K562 (cell line): ENCODE measurements around the gene NAXD. TPM values are rescaled to one million over a fixed set of nuclear protein-coding genes. Genes with fewer than 3 reads are reported as not detected.

Experiments
- EHMT2 ChIP-seq: fragments of 450-650 bp; IDR thresholded peaks from 2 replicates; pipeline ENCODE4 v1.6.1; 2018; ENCODE audit warnings: antibody characterized with exemption
- ELF4 ChIP-seq: fragments of 450-650 bp; formaldehyde crosslinking; IDR thresholded peaks from 2 replicates; pipeline ENCODE4 v1.4.0; 2022; ENCODE audit warnings: missing genetic modification characterization
- FOS ChIP-seq: IDR thresholded peaks from 3 replicates; pipeline ENCODE4 v1.6.1; 2011; ENCODE audit not compliant: insufficient read length; ENCODE audit errors: extremely low read depth
- FUS ChIP-seq: fragments of 200-400 bp; formaldehyde crosslinking; optimal IDR thresholded peaks from 2 replicates; pipeline ENCODE3; 2017; ENCODE audit warnings: low read depth, low read length
- GATA2 ChIP-seq: sonication (generic); formaldehyde crosslinking; IDR thresholded peaks from 2 replicates; pipeline ENCODE4 v1.4.0; 2020; ENCODE audit warnings: mild to moderate bottlenecking, missing genetic modification reagents
- L3MBTL2 ChIP-seq: fragments of 450-650 bp; IDR thresholded peaks from 2 replicates; pipeline ENCODE4 v1.6.1; 2016; ENCODE audit warnings: mild to moderate bottlenecking, moderate library complexity
- NFE2L1 ChIP-seq: fragments of 450-650 bp; IDR thresholded peaks from 2 replicates; pipeline ENCODE4 v1.6.1; 2016; ENCODE audit warnings: missing genetic modification characterization, low read depth, mild to moderate bottlenecking, missing compliant biosample characterization, moderate library complexity, borderline replicate concordance
- NONO ChIP-seq, 2 experiments: fragments of 200-400 bp in 1 of 2; fragments of 450-650 bp in 1 of 2; formaldehyde crosslinking in 1 of 2; IDR thresholded peaks; 2 replicates each; pipeline ENCODE4 v1.6.1; 2017; ENCODE audit warnings: low read depth in 2 of 2, mild to moderate bottlenecking in 2 of 2, moderate library complexity in 2 of 2, low read length in 1 of 2
- NRF1 ChIP-seq, 2 experiments: fragments of 450-650 bp; IDR thresholded peaks in 1 of 2; conservative IDR thresholded peaks in 1 of 2; 2 replicates each; pipeline ENCODE4 v1.6.1; 2014; ENCODE audit warnings: mild to moderate bottlenecking in 2 of 2
- RBM14 ChIP-seq: fragments of 200-400 bp; formaldehyde crosslinking; IDR thresholded peaks from 2 replicates; pipeline ENCODE4 v1.6.1; 2018; ENCODE audit warnings: low read depth, mild to moderate bottlenecking, low read length, moderate library complexity, borderline replicate concordance; ENCODE audit not compliant: insufficient read depth
- SMARCC2 ChIP-seq: fragments of 450-650 bp; IDR thresholded peaks from 2 replicates; pipeline ENCODE4 v1.6.1; 2017; ENCODE audit warnings: antibody characterized with exemption, moderate library complexity, mild to moderate bottlenecking, low read depth
- SNRNP70 ChIP-seq: fragments of 200-400 bp; formaldehyde crosslinking; optimal IDR thresholded peaks from 2 replicates; pipeline ENCODE3; 2017; ENCODE audit warnings: low read depth, low read length
- TAF7 ChIP-seq: fragments of 450-650 bp; IDR thresholded peaks from 2 replicates; pipeline ENCODE4 v1.6.1; 2016; ENCODE audit warnings: missing genetic modification characterization, missing compliant biosample characterization
- YBX1 ChIP-seq: fragments of 450-650 bp; IDR thresholded peaks from 2 replicates; pipeline ENCODE4 v1.7.1; 2016; ENCODE audit warnings: mild to moderate bottlenecking
- ZNF143 ChIP-seq: sonication (generic); formaldehyde crosslinking; IDR thresholded peaks from 2 replicates; pipeline ENCODE4 v1.9.0; 2022; ENCODE audit warnings: mild to moderate bottlenecking, missing genetic modification reagents
- ZNF75A ChIP-seq: fragments of 450-650 bp; formaldehyde crosslinking; IDR thresholded peaks from 2 replicates; pipeline ENCODE4 v1.4.0; 2020; ENCODE audit warnings: mild to moderate bottlenecking
- polyA plus RNA-seq, 8 experiments: library from polyadenylated mRNA; depleted of rRNA in 4 of 8; stranded (reverse) in 5 of 8; unstranded in 3 of 8; fragments of >200 nt; fragmentation: Nextera tagmentation in 2 of 8; fragmentation: Illumina TruSeq in 1 of 8; extraction: Ambion mirVana in 2 of 8; extraction: Trizol in 1 of 8; gene quantifications; 2 replicates each; pipeline versions ENCODE4 v1.2.1 to v1.2.3, GENCODE V29; 2011 to 2014; ENCODE audit warnings: inconsistent platforms in 1 of 8, missing spikeins in 1 of 8
- total RNA-seq, 7 experiments: library from RNA; depleted of rRNA in 6 of 7; stranded (reverse); fragments of >200 nt in 6 of 7; fragmentation: Illumina TruSeq in 2 of 7; extraction: Trizol in 2 of 7; gene quantifications; 2 replicates each; pipeline versions ENCODE4 v1.2.1 to v1.2.3, GENCODE V29; 2011 to 2021; ENCODE audit warnings: low replicate concordance in 1 of 7
- TF ChIP-seq, protein P1 (sequence below): IDR thresholded peaks from 3 replicates; pipeline ENCODE4 v1.6.1; 2011; ENCODE audit warnings: borderline replicate concordance, mild to moderate bottlenecking, moderate library complexity; ENCODE audit not compliant: insufficient read length; ENCODE audit errors: extremely low read depth
- TF ChIP-seq, protein P2 (sequence below), 2 experiments: fragments of 450-650 bp in 1 of 2; sonication (generic) in 1 of 2; formaldehyde crosslinking; conservative IDR thresholded peaks; 2 replicates each; pipeline versions ENCODE4 v1.4.0 to v1.8.1; 2020 to 2022; ENCODE audit warnings: mild to moderate bottlenecking in 1 of 2, missing genetic modification reagents in 1 of 2
- TF ChIP-seq, protein P3 (sequence below): fragments of 450-650 bp; formaldehyde crosslinking; IDR thresholded peaks from 2 replicates; pipeline ENCODE4 v1.4.0; 2020; ENCODE audit warnings: mild to moderate bottlenecking, mixed read lengths

The NAXD gene
- total and polyA plus RNA-seq, 9 of the 15 experiments (the other 6 are each of a cell fraction or from before 2014, with no cell fraction given) = 0.59 to 20.6 (median 13.0) TPM

DNA sequence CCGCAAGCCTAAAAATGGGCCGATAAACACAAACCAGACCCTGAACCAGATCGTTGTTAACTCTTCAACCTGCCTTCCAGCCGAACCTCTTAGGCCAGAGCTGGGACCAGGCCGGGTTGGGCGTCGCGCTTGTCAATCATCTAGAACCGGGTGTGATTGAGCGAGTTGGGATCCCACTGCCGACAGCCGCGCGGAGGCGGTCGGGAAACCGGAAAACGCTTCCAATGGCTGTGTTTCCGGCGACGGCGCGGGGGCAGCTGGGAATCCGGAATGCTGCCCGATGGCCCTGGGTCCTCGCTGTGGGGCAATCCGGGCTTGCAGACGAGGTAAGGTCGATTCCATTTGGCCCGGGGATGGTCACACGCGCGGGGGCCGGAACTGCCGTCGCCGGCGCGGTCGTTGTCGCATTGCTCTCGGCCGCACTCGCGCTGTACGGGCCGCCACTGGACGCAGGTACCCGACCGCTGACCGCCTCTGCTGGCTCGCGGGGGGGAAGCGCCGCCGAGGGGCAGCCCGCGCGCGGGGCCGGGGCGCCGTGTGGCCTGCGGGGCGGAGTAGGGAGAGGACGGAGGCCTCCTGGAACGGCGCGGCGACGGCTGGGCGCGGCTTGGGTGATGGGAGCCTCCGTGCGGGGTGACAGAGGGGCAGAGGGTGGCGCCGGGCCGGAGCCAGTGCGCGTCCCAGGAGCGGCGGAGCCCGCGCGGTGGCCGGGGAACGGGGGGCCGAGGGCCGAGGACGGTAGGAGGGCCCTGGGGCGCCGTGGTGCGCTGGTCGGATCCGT lies at the start of gene NAXD (continued):
- TF ChIP-seq, protein P1, sequence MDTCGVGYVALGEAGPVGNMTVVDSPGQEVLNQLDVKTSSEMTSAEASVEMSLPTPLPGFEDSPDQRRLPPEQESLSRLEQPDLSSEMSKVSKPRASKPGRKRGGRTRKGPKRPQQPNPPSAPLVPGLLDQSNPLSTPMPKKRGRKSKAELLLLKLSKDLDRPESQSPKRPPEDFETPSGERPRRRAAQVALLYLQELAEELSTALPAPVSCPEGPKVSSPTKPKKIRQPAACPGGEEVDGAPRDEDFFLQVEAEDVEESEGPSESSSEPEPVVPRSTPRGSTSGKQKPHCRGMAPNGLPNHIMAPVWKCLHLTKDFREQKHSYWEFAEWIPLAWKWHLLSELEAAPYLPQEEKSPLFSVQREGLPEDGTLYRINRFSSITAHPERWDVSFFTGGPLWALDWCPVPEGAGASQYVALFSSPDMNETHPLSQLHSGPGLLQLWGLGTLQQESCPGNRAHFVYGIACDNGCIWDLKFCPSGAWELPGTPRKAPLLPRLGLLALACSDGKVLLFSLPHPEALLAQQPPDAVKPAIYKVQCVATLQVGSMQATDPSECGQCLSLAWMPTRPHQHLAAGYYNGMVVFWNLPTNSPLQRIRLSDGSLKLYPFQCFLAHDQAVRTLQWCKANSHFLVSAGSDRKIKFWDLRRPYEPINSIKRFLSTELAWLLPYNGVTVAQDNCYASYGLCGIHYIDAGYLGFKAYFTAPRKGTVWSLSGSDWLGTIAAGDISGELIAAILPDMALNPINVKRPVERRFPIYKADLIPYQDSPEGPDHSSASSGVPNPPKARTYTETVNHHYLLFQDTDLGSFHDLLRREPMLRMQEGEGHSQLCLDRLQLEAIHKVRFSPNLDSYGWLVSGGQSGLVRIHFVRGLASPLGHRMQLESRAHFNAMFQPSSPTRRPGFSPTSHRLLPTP = no peak
- TF ChIP-seq, protein P2, sequence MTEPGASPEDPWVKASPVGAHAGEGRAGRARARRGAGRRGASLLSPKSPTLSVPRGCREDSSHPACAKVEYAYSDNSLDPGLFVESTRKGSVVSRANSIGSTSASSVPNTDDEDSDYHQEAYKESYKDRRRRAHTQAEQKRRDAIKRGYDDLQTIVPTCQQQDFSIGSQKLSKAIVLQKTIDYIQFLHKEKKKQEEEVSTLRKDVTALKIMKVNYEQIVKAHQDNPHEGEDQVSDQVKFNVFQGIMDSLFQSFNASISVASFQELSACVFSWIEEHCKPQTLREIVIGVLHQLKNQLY (CRISPR knock-in tag; conservative IDR thresholded peaks at IDR 0.05) = no peak
- TF ChIP-seq L3MBTL2 = peak; percentile 62
- TF ChIP-seq FUS = no peak
- TF ChIP-seq SMARCC2 = no peak
- TF ChIP-seq, protein P3, sequence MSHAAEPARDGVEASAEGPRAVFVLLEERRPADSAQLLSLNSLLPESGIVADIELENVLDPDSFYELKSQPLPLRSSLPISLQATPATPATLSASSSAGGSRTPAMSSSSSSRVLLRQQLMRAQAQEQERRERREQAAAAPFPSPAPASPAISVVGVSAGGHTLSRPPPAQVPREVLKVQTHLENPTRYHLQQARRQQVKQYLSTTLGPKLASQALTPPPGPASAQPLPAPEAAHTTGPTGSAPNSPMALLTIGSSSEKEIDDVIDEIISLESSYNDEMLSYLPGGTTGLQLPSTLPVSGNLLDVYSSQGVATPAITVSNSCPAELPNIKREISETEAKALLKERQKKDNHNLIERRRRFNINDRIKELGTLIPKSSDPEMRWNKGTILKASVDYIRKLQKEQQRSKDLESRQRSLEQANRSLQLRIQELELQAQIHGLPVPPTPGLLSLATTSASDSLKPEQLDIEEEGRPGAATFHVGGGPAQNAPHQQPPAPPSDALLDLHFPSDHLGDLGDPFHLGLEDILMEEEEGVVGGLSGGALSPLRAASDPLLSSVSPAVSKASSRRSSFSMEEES (CRISPR knock-in tag) = no peak
- TF ChIP-seq TAF7 (tag) = no peak
- TF ChIP-seq ELF4 (CRISPR knock-in tag) = no peak
- TF ChIP-seq SNRNP70 = no peak
- peak; percentile 84 for TF ChIP-seq EHMT2
- no peak for TF ChIP-seq ZNF75A (CRISPR knock-in tag)
- no peak; a peak in 1 of 4 replicates for TF ChIP-seq NONO (IDR thresholded peaks at IDR 0.05; ENCODE audit: low read depth in 2 of 2, low read length in 1 of 2)
- peak; percentile 47 for TF ChIP-seq FOS
- TF ChIP-seq YBX1 = no peak
- TF ChIP-seq RBM14 = 0 out of 2 replicates have a peak, but pooled peaks have one; percentile 19
- peak; percentile 55 to 67; a peak in 3 of 4 replicates for TF ChIP-seq NRF1 (conservative IDR thresholded peaks at IDR 0.05 in 1 of 2, IDR thresholded peaks at IDR 0.05 in 1 of 2)
- TF ChIP-seq NFE2L1 (tag) = no peak
- TF ChIP-seq GATA2 (CRISPR knock-in tag) = no peak
- peak; percentile 78 for TF ChIP-seq ZNF143 (CRISPR knock-in tag)
